GM21786 (cell line): ENCODE measurements around the gene EYA2.

Source experiments
- ATAC-seq: cut with Tn5 transposase; IDR thresholded peaks from one replicate; pipeline ENCODE4 v1.9.1; 2021; ENCODE audit not compliant: unreplicated experiment

Gene EYA2

GRCh38 chr20:46975976-46976375 is 81.3 kb downstream of the EYA2 start:
- no peak for ATAC-seq

- no peak for ATAC-seq
Observed at GRCh38 chr20:46977204-46977603, 82.6 kb downstream of the EYA2 start.

GRCh38 chr20:46977909-46978588 is 83.4 kb downstream of the EYA2 start:
- no peak for ATAC-seq

GRCh38 chr20:46978951-46979491 is 84.4 kb downstream of the EYA2 start:
- ATAC-seq: no peak

- no peak for ATAC-seq
Observed at GRCh38 chr20:46979603-46980241, 85.1 kb downstream of the EYA2 start.

- no peak for ATAC-seq
Observed at GRCh38 chr20:46981184-46981583, 86.5 kb downstream of the EYA2 start.

- ATAC-seq: no peak
Observed at GRCh38 chr20:46983466-46983865, 88.8 kb downstream of the EYA2 start.

GRCh38 chr20:46984405-46984804 is 89.8 kb downstream of the EYA2 start:
- no peak for ATAC-seq

- ATAC-seq: no peak
Observed at GRCh38 chr20:46985250-46985649, 90.6 kb downstream of the EYA2 start.

GRCh38 chr20:46985671-46986070 is 91.0 kb downstream of the EYA2 start:
- no peak for ATAC-seq

GRCh38 chr20:46987001-46987400 is 92.4 kb downstream of the EYA2 start:
- no peak for ATAC-seq

- ATAC-seq: no peak
Observed at GRCh38 chr20:46990017-46990595, 95.5 kb downstream of the EYA2 start.

- no peak for ATAC-seq
Observed at GRCh38 chr20:46990596-46991104, 96.0 kb downstream of the EYA2 start.

GRCh38 chr20:46991168-46991567 is 96.5 kb downstream of the EYA2 start:
- ATAC-seq: no peak

GRCh38 chr20:46991880-46992639 is 97.4 kb downstream of the EYA2 start:
- no peak for ATAC-seq

- ATAC-seq: no peak
Observed at GRCh38 chr20:46992640-46993035, 98.0 kb downstream of the EYA2 start.

GRCh38 chr20:46993465-46994095 is 98.9 kb downstream of the EYA2 start:
- no peak for ATAC-seq

GRCh38 chr20:46994341-46994740 is 99.7 kb downstream of the EYA2 start:
- ATAC-seq: peak; percentile 95

GRCh38 chr20:46995561-46996142 is 101.0 kb downstream of the EYA2 start:
- no peak for ATAC-seq

- no peak for ATAC-seq
Observed at GRCh38 chr20:46997187-46997586, 102.5 kb downstream of the EYA2 start.
